Urinary bladder (tissue), 4 donors: ENCODE results near the gene ME1. TPM values are rescaled to one million over a fixed set of nuclear protein-coding genes. Genes with fewer than 3 reads are reported as not detected.

Source experiments
- DNase-seq: peaks from one replicate; pipeline ENCODE4 v3.0.0-alpha.2; 2015; ENCODE audit errors: extremely low spot score
- H3K27ac ChIP-seq: one replicate; pipeline ENCODE4 v1.5.1; 2013; ENCODE audit warnings: low read depth, mild to moderate bottlenecking, moderate library complexity
- H3K36me3 ChIP-seq: one replicate; pipeline ENCODE4 v1.6.1; 2013; ENCODE audit warnings: mild to moderate bottlenecking, moderate library complexity; ENCODE audit not compliant: insufficient read depth
- H3K4me1 ChIP-seq: one replicate; pipeline ENCODE4 v1.6.1; 2013; ENCODE audit warnings: mild to moderate bottlenecking, moderate library complexity; ENCODE audit not compliant: insufficient read depth
- H3K4me3 ChIP-seq: one replicate; pipeline ENCODE4 v1.5.1; 2013; ENCODE audit warnings: low read depth, low read length
- WGBS: extraction: QIAGEN DNeasy Blood & Tissue Kit; methylation state at CpG from one replicate; pipeline ENCODE4 v1.1.7; 2013; 5-methylcytosine and 5-hydroxymethylcytosine counted together
- polyA plus RNA-seq: library from polyadenylated mRNA; stranded (reverse); fragments of 200-250 nt; gene quantifications from one replicate; pipeline ENCODE4 v1.2.3, GENCODE V29; 2013
- total RNA-seq: library from RNA; depleted of rRNA; stranded (reverse); fragments of >200 nt; gene quantifications from one replicate; pipeline ENCODE4 v1.2.3, GENCODE V29; 2014
- donor health status: healthy with polysubstance abuse.
- donor health status: healthy.

ME1 gene
- total and polyA plus RNA-seq, 2 donors: 12.3 to 23.4 TPM

DNA sequence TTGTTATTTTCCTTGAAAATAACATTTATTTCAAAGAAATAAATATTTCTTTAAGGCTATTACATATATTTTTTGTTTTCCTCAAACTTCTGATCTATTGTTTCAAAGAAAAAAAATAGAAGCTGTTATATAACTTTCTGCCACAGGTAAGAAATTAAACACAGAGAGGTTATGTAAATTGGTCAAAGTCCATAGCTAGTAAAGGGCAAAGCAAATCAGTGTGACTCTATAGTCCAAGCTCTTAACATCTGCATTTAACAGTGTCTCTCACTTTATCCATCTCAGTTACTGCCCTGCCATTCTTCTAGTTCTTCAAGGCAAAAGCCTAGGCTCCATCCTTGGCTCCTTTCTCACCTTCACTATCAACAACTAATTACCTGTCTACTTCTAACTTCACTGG is 180.6 kb downstream of the ME1 start:
- H3K4me1 ChIP-seq: no peaks in the 10 kb centered on the region
- no peak overlapping the region for H3K4me3 ChIP-seq
- peaks cover 2% of the 10 kb centered on the region for H3K36me3 ChIP-seq
- DNase-seq: no peak
- no peak overlapping the region for H3K27ac ChIP-seq

DNA sequence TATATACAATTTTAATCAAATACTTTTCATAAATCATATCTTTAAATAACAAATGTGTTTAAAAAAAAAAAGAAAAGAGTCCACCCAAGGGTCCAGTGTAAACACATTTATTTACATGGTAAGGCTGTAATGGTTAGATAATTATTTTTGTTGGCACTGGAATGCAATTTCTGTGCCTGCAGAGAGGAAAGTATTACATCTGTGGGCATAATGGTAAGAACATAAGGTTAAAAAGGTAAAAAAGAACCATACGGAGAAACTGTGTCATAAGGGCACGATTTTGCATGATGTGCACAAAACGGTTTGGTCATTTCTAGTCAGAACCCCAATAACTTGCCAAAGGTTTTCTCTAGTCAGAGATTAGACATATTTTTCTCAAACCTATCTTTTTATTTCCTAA is 183.4 kb downstream of the ME1 start:
- no peak for DNase-seq
- H3K27ac ChIP-seq: no peak overlapping the region
- no peaks in the 10 kb centered on the region for H3K4me1 ChIP-seq
- 88% methylated on average over 3 of the region's 3 CpGs for WGBS
- peaks cover 2% of the 10 kb centered on the region for H3K36me3 ChIP-seq
- H3K4me3 ChIP-seq: no peak overlapping the region

DNA sequence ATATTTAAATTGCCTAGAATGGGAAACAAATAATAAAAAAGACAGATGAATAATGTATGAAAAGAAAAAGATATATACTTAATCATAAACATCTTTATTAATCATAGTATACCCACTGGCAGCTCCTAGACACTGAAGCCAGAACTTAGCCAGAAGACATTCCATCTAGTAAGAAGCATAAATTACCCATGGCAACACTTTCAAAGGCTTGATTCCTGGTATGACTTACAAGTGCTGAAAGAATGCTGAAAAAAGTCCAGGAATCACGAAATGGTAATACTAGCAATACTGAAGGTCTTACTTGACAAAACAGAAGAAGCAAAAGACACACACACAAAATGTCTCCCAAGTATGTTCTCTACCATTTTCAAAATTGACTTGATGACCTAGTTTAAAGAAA is 199.7 kb downstream of the ME1 start:
- WGBS: 36% methylated on average over 1 of the region's 1 CpG
- Histone ChIP-seq H3K36me3 (no peaks in the 10 kb centered on the region), H3K4me3 (no peak overlapping the region), H3K4me1 (no peaks in the 10 kb centered on the region), H3K27ac (no peak overlapping the region)
- DNase-seq: no peak

- H3K4me1 ChIP-seq: no peaks in the 10 kb centered on the region
- no peak overlapping the region for H3K4me3 ChIP-seq
- no peak for DNase-seq
- H3K27ac ChIP-seq: no peak overlapping the region
- 38% methylated on average over 1 of the region's 1 CpG for WGBS
- H3K36me3 ChIP-seq: no peaks in the 10 kb centered on the region
These were observed 204.3 kb downstream of the ME1 start for GRCh38 chr6:83226517-83226916.

DNA sequence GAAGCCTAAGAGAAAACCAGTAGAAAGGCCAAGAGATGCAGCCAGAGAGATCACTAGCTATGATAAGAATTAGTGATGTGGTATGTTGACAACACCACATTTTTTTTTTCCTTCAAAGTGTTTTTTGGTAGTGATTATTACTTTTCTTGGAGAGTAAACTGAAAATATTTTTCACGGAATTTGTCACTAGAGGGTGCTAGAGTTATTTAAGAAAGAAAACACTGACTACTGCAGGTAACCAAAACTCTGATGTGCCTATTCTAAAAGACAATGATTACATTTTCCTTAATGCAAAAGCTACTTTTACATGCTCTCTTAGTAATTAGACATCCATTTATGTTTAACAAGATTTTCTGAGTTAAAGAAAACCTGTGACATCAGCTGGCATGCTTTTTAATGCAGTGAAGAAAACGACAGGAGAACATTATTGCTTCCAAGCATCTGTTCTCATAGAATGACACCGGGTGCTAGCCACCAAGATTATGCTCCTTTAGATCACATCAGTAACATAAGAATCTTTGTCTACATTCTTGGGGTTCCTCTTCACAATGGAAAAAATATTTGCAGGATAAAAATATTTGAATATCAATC is 208.9 kb downstream of the ME1 start:
- H3K36me3 ChIP-seq: no peaks in the 10 kb centered on the region
- H3K4me1 ChIP-seq: no peaks in the 10 kb centered on the region
- no peak overlapping the region for H3K4me3 ChIP-seq
- no peak overlapping the region for H3K27ac ChIP-seq
- 24% methylated on average over 3 of the region's 3 CpGs for WGBS
- no peak for DNase-seq

DNA sequence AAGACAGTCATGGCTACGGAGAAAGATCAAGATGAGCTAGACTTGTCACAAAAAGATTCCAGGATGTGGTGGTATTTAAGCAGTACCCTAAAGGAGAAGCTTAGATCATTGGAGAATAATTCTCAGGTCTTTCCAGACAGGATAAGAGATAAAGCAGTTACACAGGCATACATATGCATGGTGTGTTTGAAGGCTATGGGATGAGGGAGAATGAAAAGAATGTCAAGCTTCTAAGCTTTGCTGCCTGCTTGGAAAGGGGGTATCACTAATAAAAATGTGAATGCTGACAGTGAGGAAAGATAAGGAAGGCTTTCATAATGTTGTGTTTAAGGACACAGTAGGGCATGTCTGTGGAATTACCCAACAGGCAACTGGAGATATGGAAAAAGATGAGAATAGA is 209.6 kb downstream of the ME1 start:
- H3K36me3 ChIP-seq: no peaks in the 10 kb centered on the region
- no peak overlapping the region for H3K4me3 ChIP-seq
- 63% methylated on average over 1 of the region's 1 CpG for WGBS
- no peak overlapping the region for H3K27ac ChIP-seq
- DNase-seq: no peak
- H3K4me1 ChIP-seq: no peaks in the 10 kb centered on the region

DNA sequence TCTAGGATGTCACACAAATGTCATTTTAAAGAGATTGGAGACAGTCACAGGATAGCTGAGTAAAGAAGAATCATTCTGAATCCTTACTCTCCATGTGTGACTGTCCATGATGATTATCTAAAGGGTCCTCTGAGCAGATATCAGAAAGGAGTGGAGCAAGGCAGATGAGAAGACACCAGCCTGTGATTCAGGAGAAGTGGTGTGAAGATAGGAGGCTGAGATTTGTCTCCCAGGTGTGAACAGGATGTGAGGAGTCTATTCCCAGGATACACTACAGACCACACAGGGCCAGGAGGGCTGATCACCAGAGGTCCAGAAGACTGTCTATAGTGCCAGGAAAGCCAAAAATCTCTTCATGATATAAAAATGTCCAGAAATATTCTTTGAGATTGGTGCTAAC is 210.7 kb downstream of the ME1 start:
- H3K27ac ChIP-seq: no peak overlapping the region

DNA sequence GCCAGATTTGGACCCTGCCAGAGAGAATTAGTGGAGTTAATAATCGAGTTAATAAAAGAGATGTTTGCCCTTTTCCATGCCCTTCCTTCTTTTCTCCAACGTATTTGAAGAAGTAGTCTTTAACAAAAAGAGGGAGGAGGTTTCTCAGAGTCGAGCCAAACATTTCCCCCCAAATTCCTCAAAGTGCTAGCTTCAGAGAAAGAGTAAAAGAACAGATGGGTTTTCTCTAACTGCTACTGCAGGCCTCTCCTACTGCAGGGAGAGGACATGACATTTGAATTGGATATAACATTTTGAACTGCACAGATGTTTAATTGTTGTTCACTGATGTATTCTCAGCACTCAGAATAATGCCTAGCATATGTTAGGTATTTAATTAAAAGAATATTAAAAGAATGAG is 212.2 kb downstream of the ME1 start:
- Histone ChIP-seq H3K36me3 (no peaks in the 10 kb centered on the region), H3K4me1 (no peaks in the 10 kb centered on the region), H3K27ac (no peak overlapping the region), H3K4me3 (no peak overlapping the region)
- WGBS: 40% methylated on average over 3 of the region's 3 CpGs
- DNase-seq: no peak

More for the DNA sequence above, 210.7 kb downstream of the ME1 start:
- DNase-seq: no peak
- H3K4me1 ChIP-seq: no peaks in the 10 kb centered on the region
- no peak overlapping the region for H3K4me3 ChIP-seq
- H3K36me3 ChIP-seq: no peaks in the 10 kb centered on the region

GRCh38 chr6:83216806-83217205 is 214.0 kb downstream of the ME1 start:
- no peaks in the 10 kb centered on the region for H3K4me1 ChIP-seq
- no peaks in the 10 kb centered on the region for H3K36me3 ChIP-seq
- H3K27ac ChIP-seq: no peak overlapping the region
- no peak overlapping the region for H3K4me3 ChIP-seq
- no peak for DNase-seq

- WGBS: 25% methylated on average over 7 of the region's 7 CpGs
- Histone ChIP-seq H3K4me3 (no peak overlapping the region), H3K36me3 (no peaks in the 10 kb centered on the region), H3K27ac (no peak overlapping the region), H3K4me1 (no peaks in the 10 kb centered on the region)
- DNase-seq: peak; percentile 36
These were observed 215.5 kb downstream of the ME1 start for GRCh38 chr6:83215131-83216047.

DNA sequence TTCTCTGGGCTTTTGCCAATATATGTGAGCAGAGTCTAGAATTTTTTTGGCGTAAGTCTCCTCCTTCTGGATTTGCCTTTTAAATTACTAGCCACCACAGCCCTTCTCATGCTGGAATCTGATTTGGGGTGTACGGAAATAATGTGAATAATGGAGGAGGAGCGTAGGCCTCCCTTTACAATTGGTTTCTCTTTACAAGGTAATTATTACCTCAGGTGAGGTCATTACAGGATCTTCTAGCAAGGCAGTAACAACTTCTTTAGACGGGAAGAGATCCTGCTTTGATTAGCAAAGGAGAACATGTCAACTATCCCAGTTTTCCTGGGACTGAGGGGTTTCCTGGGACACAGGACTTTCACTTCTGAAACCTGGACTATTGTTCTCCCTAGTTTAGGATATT is 228.8 kb downstream of the ME1 start:
- H3K4me3 ChIP-seq: no peak overlapping the region
- 73% methylated on average over 4 of the region's 4 CpGs for WGBS
- no peak overlapping the region for H3K27ac ChIP-seq
- H3K4me1 ChIP-seq: no peaks in the 10 kb centered on the region
- H3K36me3 ChIP-seq: no peaks in the 10 kb centered on the region
- no peak for DNase-seq

DNA sequence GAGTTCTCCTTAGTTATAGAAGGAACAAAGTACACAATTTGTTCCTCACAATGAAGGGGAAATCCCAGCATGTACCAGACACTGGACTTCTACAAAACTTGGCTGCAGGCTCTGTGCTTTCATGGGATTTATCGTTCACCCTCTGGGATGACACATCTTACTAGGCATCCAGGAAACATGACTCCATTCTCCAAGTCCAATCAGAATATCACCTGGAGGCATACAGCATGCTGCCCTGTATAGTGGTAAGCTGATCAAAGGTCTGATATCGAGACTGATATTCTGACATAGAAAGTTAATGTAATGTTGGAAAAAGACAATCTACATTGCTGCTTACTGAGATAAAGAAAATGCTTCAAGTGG is 231.0 kb downstream of the ME1 start:
- no peaks in the 10 kb centered on the region for H3K36me3 ChIP-seq
- H3K27ac ChIP-seq: no peak overlapping the region
- DNase-seq: no peak
- 62% methylated on average over 2 of the region's 2 CpGs for WGBS
- H3K4me3 ChIP-seq: no peak overlapping the region
- H3K4me1 ChIP-seq: no peaks in the 10 kb centered on the region

- Histone ChIP-seq H3K4me3 (no peak overlapping the region), H3K4me1 (no peaks in the 10 kb centered on the region), H3K27ac (no peak overlapping the region), H3K36me3 (no peaks in the 10 kb centered on the region)
- no peak for DNase-seq
- 90% methylated on average over 5 of the region's 5 CpGs for WGBS
These were observed 231.5 kb downstream of the ME1 start for GRCh38 chr6:83199173-83199862.
